Neural progenitor cell (in vitro differentiated cells): ENCODE measurements around the gene ESRRB. TPM values are rescaled to one million over a fixed set of nuclear protein-coding genes. Genes with fewer than 3 reads are reported as not detected.

Experiments used
- DNase-seq: peaks from one replicate; pipeline ENCODE4 v3.0.0-alpha.2; 2016; ENCODE audit warnings: low spot score
- H2AFZ ChIP-seq: fragments of 200-600 bp; sonication (generic); replicated peaks from 2 replicates; pipeline ENCODE4 v1.6.1; 2016; ENCODE audit warnings: antibody characterized with exemption
- H3F3A ChIP-seq: fragments of 200-600 bp; sonication (generic); 2 replicates; pipeline ENCODE4 v1.6.1; 2016; ENCODE audit warnings: antibody characterized with exemption, low read depth
- H3K27ac ChIP-seq: fragments of 200-600 bp; sonication (generic); 2 replicates; pipeline ENCODE4 v1.5.1; 2016; ENCODE audit warnings: mild to moderate bottlenecking
- H3K27me3 ChIP-seq: fragments of 200-600 bp; sonication (generic); 2 replicates; pipeline ENCODE4 v1.6.1; 2016; ENCODE audit warnings: mild to moderate bottlenecking, moderate library complexity
- H3K36me3 ChIP-seq: fragments of 200-600 bp; sonication (generic); 2 replicates; pipeline ENCODE4 v1.5.1; 2016
- H3K4me1 ChIP-seq: fragments of 200-600 bp; sonication (generic); 2 replicates; pipeline ENCODE4 v1.6.1; 2016; ENCODE audit warnings: mixed run types
- H3K4me2 ChIP-seq: fragments of 200-600 bp; sonication (generic); 2 replicates; pipeline ENCODE4 v1.6.1; 2016
- H3K4me3 ChIP-seq: fragments of 200-600 bp; sonication (generic); 2 replicates; pipeline ENCODE4 v1.5.1; 2016
- H3K79me2 ChIP-seq: fragments of 200-600 bp; sonication (generic); 2 replicates; pipeline ENCODE4 v1.6.1; 2016; ENCODE audit warnings: low read depth
- H3K9ac ChIP-seq: fragments of 200-600 bp; sonication (generic); 2 replicates; pipeline ENCODE4 v1.6.1; 2016
- H3K9me3 ChIP-seq: fragments of 200-600 bp; sonication (generic); 2 replicates; pipeline ENCODE4 v1.5.1; 2016; ENCODE audit warnings: low read depth
- H4K20me1 ChIP-seq: fragments of 200-600 bp; sonication (generic); 2 replicates; pipeline ENCODE4 v1.6.1; 2016; ENCODE audit warnings: low read depth
- H3K27ac Mint-ChIP-seq: 3 replicates; pipeline ENCODE4 v1.8.0; 2021; ENCODE audit warnings: mixed read lengths
- H3K27me3 Mint-ChIP-seq: 2 replicates; pipeline ENCODE4 v1.8.0; 2022; ENCODE audit warnings: low read depth, mild to moderate bottlenecking, inconsistent platforms, moderate library complexity, mixed read lengths; ENCODE audit not compliant: insufficient read depth
- H3K36me3 Mint-ChIP-seq: 3 replicates; pipeline ENCODE4 v1.8.0; 2021; ENCODE audit warnings: mixed read lengths
- H3K4me1 Mint-ChIP-seq: 3 replicates; pipeline ENCODE4 v1.8.0; 2021; ENCODE audit warnings: mixed read lengths
- H3K4me3 Mint-ChIP-seq: 3 replicates; pipeline ENCODE4 v1.8.0; 2021; ENCODE audit warnings: mild to moderate bottlenecking, moderate library complexity, mixed read lengths
- H3K9me3 Mint-ChIP-seq: 3 replicates; pipeline ENCODE4 v1.8.0; 2020; ENCODE audit warnings: mixed read lengths
- CTCF ChIP-seq: fragments of 200-600 bp; sonication (generic); IDR thresholded peaks from 2 replicates; pipeline ENCODE4 v1.5.1; 2017; ENCODE audit warnings: antibody characterized with exemption, mild to moderate bottlenecking
- EZH2 ChIP-seq: fragments of 200-600 bp; sonication (generic); IDR thresholded peaks from 2 replicates; pipeline ENCODE4 v1.6.1; 2017; ENCODE audit warnings: antibody characterized with exemption, mild to moderate bottlenecking, moderate library complexity
- EZH2phosphoT487 ChIP-seq: fragments of 200-600 bp; sonication (generic); IDR thresholded peaks from 2 replicates; pipeline ENCODE4 v1.6.1; 2017; ENCODE audit warnings: antibody characterized with exemption
- total RNA-seq: library from RNA; depleted of rRNA; stranded (reverse); fragments of >200 nt; gene quantifications from 2 replicates; pipeline ENCODE4 v1.2.3, GENCODE V29; 2015; ENCODE audit warnings: low replicate concordance

The ESRRB gene
- total RNA-seq, 1 donor from 2014 or later, result 1.3 TPM

- H3K4me2 ChIP-seq, result no peak overlapping the region
- Mint-ChIP-seq H3K4me3 (no peak overlapping the region), H3K27ac (no peak overlapping the region), H3K4me1 (peaks cover 18% of the 10 kb centered on the region), H3K27me3 (peaks cover 19% of the 10 kb centered on the region), H3K36me3 (no peaks in the 10 kb centered on the region), H3K9me3 (no peaks in the 10 kb centered on the region)
- TF ChIP-seq EZH2phosphoT487 (no peak), CTCF (no peak), EZH2 (no peak)
- H3K79me2 ChIP-seq, result no peaks in the 10 kb centered on the region
- no peaks in the 10 kb centered on the region for H3K9me3 ChIP-seq
- H3K36me3 ChIP-seq, result no peaks in the 10 kb centered on the region
- peaks cover 11% of the 10 kb centered on the region for H3K4me1 ChIP-seq
- H3K4me3 ChIP-seq, result no peak overlapping the region
- no peaks in the 10 kb centered on the region for H4K20me1 ChIP-seq
- no peak overlapping the region for H3K27ac ChIP-seq
- H2AFZ ChIP-seq, result no peak overlapping the region
- no peak overlapping the region for H3K9ac ChIP-seq
- no peak for DNase-seq
- no peaks in the 10 kb centered on the region for H3K27me3 ChIP-seq
- no peaks in the 10 kb centered on the region for H3F3A ChIP-seq
These were observed 18.6 kb downstream of the ESRRB start for GRCh38 chr14:76394569-76394968.

DNA sequence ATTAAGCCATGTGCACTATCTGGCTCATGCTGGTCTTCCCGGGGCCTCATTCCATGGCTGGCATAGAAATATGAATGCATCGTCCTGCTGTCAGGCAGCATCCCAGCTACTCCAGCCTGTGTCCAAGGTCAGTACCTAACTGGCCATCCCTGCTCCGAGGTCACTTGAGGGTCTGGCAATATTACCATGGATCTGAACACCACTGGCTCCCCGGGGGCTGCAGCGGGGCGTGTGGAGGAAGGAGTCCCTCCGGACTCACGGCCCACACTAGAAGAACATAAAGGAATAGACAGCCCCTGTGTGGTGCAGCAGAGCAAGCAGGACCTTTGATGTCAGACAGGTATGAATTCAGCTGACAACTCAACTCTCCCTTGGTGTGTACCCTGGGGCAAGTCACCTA is 19.2 kb downstream of the ESRRB start:
- peaks cover 18% of the 10 kb centered on the region for H3K4me1 Mint-ChIP-seq
- H3K27me3 ChIP-seq, result no peaks in the 10 kb centered on the region
- no peaks in the 10 kb centered on the region for H3K9me3 Mint-ChIP-seq
- no peak for TF ChIP-seq EZH2phosphoT487
- no peak overlapping the region for H3K9ac ChIP-seq
- H3K4me1 ChIP-seq, result peaks cover 14% of the 10 kb centered on the region
- DNase-seq, result no peak
- no peaks in the 10 kb centered on the region for H3K36me3 ChIP-seq
- no peak overlapping the region for H3K27ac Mint-ChIP-seq
- H3K9me3 ChIP-seq, result no peaks in the 10 kb centered on the region
- no peaks in the 10 kb centered on the region for H4K20me1 ChIP-seq
- no peak overlapping the region for H3K27ac ChIP-seq
- no peaks in the 10 kb centered on the region for H3F3A ChIP-seq
- no peak overlapping the region for H3K4me3 Mint-ChIP-seq
- no peak overlapping the region for H3K4me3 ChIP-seq
- no peak overlapping the region for H2AFZ ChIP-seq
- no peaks in the 10 kb centered on the region for H3K79me2 ChIP-seq
- no peaks in the 10 kb centered on the region for H3K36me3 Mint-ChIP-seq
- H3K27me3 Mint-ChIP-seq, result peaks cover 19% of the 10 kb centered on the region
- no peak overlapping the region for H3K4me2 ChIP-seq

- no peaks in the 10 kb centered on the region for H3K9me3 Mint-ChIP-seq
- H3K27me3 ChIP-seq, result no peaks in the 10 kb centered on the region
- H3K79me2 ChIP-seq, result no peaks in the 10 kb centered on the region
- H3F3A ChIP-seq, result no peaks in the 10 kb centered on the region
- H3K27me3 Mint-ChIP-seq, result peaks cover 21% of the 10 kb centered on the region
- peaks cover 15% of the 10 kb centered on the region for H3K4me1 ChIP-seq
- H3K4me3 ChIP-seq, result no peak overlapping the region
- TF ChIP-seq EZH2 (no peak), EZH2phosphoT487 (no peak), CTCF (no peak)
- no peak overlapping the region for H3K9ac ChIP-seq
- no peak overlapping the region for H3K4me2 ChIP-seq
- H3K27ac ChIP-seq, result no peak overlapping the region
- H3K9me3 ChIP-seq, result no peaks in the 10 kb centered on the region
- no peak overlapping the region for H3K27ac Mint-ChIP-seq
- no peak overlapping the region for H3K4me3 Mint-ChIP-seq
- H4K20me1 ChIP-seq, result no peaks in the 10 kb centered on the region
- DNase-seq, result no peak
- no peaks in the 10 kb centered on the region for H3K36me3 ChIP-seq
- H3K4me1 Mint-ChIP-seq, result peaks cover 6% of the 10 kb centered on the region
- H2AFZ ChIP-seq, result no peak overlapping the region
- H3K36me3 Mint-ChIP-seq, result no peaks in the 10 kb centered on the region
These were observed 20.8 kb downstream of the ESRRB start for GRCh38 chr14:76396714-76397187.

GRCh38 chr14:76405627-76406026 is 29.7 kb downstream of the ESRRB start:
- TF ChIP-seq CTCF (no peak), EZH2 (no peak), EZH2phosphoT487 (no peak)
- Histone ChIP-seq H3K4me2 (no peak overlapping the region), H3K27me3 (no peaks in the 10 kb centered on the region), H3K4me1 (peaks cover 32% of the 10 kb centered on the region), H2AFZ (no peak overlapping the region), H3K9me3 (no peaks in the 10 kb centered on the region), H3K36me3 (no peaks in the 10 kb centered on the region), H3K27ac (no peak overlapping the region), H3K79me2 (no peaks in the 10 kb centered on the region), H3F3A (peaks cover 2% of the 10 kb centered on the region), H3K9ac (no peak overlapping the region), H4K20me1 (no peaks in the 10 kb centered on the region), H3K4me3 (no peak overlapping the region)
- H3K9me3 Mint-ChIP-seq, result no peaks in the 10 kb centered on the region
- H3K4me3 Mint-ChIP-seq, result no peak overlapping the region
- H3K4me1 Mint-ChIP-seq, result peaks cover 15% of the 10 kb centered on the region
- no peak for DNase-seq
- peaks cover 6% of the 10 kb centered on the region for H3K27me3 Mint-ChIP-seq
- H3K27ac Mint-ChIP-seq, result peak overlapping the region; percentile 82
- no peaks in the 10 kb centered on the region for H3K36me3 Mint-ChIP-seq
